ENCODE results near the gene AURKAIP1. TPM values are rescaled to one million over a fixed set of nuclear protein-coding genes. Genes with fewer than 3 reads are reported as not detected.
A peak's percentile ranks its signal among the peaks of the same experiment; 100 is the strongest.

The AURKAIP1 gene
- total and polyA plus RNA-seq, 8 donors = 36.9 to 127 (median 56.6) TPM

GRCh38 chr1:1356796-1357401 lies 18.1 kb downstream of the AURKAIP1 start:
- DNase-seq (peak in 1 of 4 donors; percentile 81), ATAC-seq (peak; percentile 24)
- H3K4me1 ChIP-seq = peaks cover 17 to 43% of the 10 kb centered on the region in 2 donors
- no peaks in the 10 kb centered on the region for H3K9me3 ChIP-seq
- H3K27me3 ChIP-seq = peaks cover 21 to 100% of the 10 kb centered on the region in 2 donors
- H3K27ac ChIP-seq = peak overlapping the region in 1 of 2 donors; percentile 87
- intact Hi-C loops (cut with DNase I) = no loop called here
- peak overlapping the region; percentile 40 to 42 for H3K4me3 ChIP-seq
- TF ChIP-seq, protein P1, sequence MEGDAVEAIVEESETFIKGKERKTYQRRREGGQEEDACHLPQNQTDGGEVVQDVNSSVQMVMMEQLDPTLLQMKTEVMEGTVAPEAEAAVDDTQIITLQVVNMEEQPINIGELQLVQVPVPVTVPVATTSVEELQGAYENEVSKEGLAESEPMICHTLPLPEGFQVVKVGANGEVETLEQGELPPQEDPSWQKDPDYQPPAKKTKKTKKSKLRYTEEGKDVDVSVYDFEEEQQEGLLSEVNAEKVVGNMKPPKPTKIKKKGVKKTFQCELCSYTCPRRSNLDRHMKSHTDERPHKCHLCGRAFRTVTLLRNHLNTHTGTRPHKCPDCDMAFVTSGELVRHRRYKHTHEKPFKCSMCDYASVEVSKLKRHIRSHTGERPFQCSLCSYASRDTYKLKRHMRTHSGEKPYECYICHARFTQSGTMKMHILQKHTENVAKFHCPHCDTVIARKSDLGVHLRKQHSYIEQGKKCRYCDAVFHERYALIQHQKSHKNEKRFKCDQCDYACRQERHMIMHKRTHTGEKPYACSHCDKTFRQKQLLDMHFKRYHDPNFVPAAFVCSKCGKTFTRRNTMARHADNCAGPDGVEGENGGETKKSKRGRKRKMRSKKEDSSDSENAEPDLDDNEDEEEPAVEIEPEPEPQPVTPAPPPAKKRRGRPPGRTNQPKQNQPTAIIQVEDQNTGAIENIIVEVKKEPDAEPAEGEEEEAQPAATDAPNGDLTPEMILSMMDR (IDR thresholded peaks at IDR 0.05) = no peak
- H3K36me3 ChIP-seq = no peaks in the 10 kb centered on the region

GRCh38 chr1:1356166-1356795 lies 18.7 kb downstream of the AURKAIP1 start:
- H3K4me3 ChIP-seq = peak overlapping the region; percentile 40 to 42
- H3K4me1 ChIP-seq = peaks cover 17 to 49% of the 10 kb centered on the region in 2 donors
- TF ChIP-seq, protein P1 (IDR thresholded peaks at IDR 0.05) = no peak
- no peak for DNase-seq
- no peak overlapping the region for H3K27ac ChIP-seq
- H3K9me3 ChIP-seq = no peaks in the 10 kb centered on the region
- H3K27me3 ChIP-seq = peaks cover 21 to 100% of the 10 kb centered on the region in 2 donors
- H3K36me3 ChIP-seq = no peaks in the 10 kb centered on the region
- no peak for ATAC-seq
- intact Hi-C loops (cut with DNase I) = no loop called here

DNA sequence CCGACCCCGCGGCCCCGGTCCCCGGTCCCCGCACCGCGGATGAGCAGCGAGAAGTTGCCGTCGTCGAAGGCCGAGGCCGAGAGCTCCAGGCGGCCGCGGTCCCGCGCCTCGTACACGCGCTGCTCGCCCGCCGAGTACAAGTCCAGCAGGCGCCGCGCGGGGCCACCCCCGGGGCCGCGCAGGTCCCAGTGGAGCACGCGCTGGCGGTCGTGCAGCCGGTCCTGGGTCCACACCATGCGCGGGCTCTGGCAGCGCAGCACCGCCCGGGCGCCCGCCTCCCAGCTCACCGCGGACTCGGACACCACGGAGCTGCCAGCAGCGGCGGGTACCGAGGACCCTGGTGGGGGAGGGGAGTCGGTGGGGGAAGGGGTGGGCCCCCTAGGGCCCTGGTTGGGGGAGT lies 19.6 kb downstream of the AURKAIP1 start:
- Histone ChIP-seq H3K9me3 (no peaks in the 10 kb centered on the region), H3K4me3 (peak overlapping the region in 1 of 2 donors; percentile 3), H3K27me3 (peaks cover 21 to 91% of the 10 kb centered on the region in 2 donors), H3K4me1 (peaks cover 14 to 49% of the 10 kb centered on the region in 2 donors), H3K27ac (no peak overlapping the region), H3K36me3 (no peaks in the 10 kb centered on the region)
- DNase-seq (peak in 2 of 4 donors; percentile 61 to 84), ATAC-seq (no peak)
- TF ChIP-seq, protein P1 (IDR thresholded peaks at IDR 0.05) = no peak
- intact Hi-C loops (cut with DNase I) = no loop called here

DNA sequence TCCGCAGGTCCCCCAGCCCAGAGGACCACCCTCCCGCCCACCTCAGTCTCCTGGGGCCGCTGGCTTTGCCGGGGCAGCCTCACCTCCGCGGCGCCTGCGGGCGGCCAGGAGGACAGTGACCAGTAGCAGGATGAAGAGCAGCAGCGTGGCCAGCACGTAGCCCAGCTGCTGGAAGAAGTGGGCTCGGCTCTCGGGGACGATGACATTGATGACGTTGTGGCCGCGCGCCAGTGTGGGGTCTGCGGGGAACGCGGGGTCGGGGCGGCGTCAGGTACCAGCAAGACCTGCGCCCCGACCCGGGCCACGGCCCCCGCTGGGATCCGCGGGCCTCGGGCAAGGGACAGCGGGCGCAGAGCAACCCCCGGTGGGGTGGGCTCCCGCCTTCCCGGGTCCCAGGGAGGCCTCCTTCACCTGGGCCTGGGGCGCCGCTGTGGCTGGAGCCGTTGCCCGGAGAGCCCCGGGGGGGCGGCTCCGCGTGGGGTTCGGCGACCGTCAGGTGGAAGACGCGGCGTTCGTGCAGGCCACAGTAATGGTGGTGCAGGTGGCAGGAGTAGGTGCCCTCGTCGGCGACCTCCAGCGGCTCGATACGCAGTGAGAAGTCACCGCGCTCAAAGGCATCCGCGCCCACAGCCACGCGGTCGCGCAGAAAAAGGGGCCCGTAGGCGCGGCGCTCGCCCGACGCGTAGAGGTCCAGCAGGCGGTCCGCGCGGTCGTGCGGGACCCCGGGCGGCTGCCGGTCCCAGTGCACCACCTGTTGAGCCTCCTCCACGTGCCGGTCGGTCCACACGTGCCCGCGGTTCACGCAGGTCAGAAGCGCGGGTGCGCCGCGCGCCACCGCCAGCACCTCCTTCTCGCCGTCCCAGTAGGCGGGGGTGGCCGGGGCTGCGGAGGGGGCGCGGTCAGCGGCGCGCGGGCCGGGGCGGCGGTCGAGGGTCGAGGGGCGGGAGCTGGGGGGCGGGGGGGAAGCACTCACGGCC lies 20.4 kb downstream of the AURKAIP1 start:
- Histone ChIP-seq H3K27me3 (peaks cover 21 to 83% of the 10 kb centered on the region in 2 donors), H3K27ac (no peak overlapping the region), H3K36me3 (no peaks in the 10 kb centered on the region), H3K4me1 (peaks cover 10 to 46% of the 10 kb centered on the region in 2 donors), H3K4me3 (no peak overlapping the region), H3K9me3 (no peaks in the 10 kb centered on the region)
- TF ChIP-seq, protein P1 (IDR thresholded peaks at IDR 0.05) = no peak
- ATAC-seq (no peak), DNase-seq (peak in 1 of 4 donors; percentile 80)
- intact Hi-C loops (cut with DNase I) = no loop called here

Measured in left lung (tissue), 10 donors.